HG03565 (cell line): ENCODE data around the gene GABRB2.
"Not testable (repeated sequence)": the region's sequence is repeated elsewhere in the genome, so short reads cannot be mapped to it uniquely, and the experiment has no call there.

Source experiments
- ATAC-seq: cut with Tn5 transposase; IDR thresholded peaks from one replicate; pipeline ENCODE4 v1.9.1; 2021; ENCODE audit warnings: mild to moderate bottlenecking, moderate library complexity; ENCODE audit not compliant: unreplicated experiment

Gene GABRB2

DNA sequence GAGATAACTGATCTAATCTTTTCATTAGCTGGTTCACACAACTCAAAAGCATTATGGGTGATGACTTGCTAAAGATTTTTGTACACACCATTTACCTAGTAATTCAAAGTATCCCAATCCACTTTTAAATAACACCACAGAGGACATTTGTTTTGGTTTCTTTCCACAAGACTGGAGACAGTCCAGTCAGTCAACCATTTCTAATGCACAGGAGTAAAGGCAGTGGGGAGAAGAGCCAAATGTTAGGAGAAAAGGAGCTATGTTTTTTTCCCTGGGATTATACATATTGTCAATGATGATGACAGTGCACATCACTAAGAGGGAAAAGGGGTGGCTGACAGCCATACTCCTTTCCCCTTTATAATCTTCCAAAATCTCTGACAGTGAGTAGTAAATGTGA lies 240.9 kb downstream of the GABRB2 start:
- ATAC-seq = no peak

DNA sequence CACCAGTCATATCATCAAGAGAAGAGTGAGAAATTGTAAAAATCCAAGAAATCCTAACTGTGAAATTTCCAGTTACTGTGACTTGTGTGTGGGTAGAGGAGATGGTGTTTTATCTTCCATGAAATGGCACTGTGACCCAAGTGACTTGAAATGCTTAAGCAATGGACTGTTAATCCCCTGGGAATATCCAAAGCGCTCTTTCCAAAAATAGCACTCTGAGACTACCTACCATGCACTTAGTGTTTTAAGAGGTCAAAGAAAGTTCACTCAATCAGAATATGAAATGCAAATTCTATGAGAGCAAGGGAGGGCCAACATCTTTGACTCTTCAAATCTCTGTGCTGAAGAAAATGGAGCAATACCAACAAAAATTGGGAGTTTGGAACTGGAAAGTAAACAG lies 244.0 kb downstream of the GABRB2 start:
- no peak for ATAC-seq

DNA sequence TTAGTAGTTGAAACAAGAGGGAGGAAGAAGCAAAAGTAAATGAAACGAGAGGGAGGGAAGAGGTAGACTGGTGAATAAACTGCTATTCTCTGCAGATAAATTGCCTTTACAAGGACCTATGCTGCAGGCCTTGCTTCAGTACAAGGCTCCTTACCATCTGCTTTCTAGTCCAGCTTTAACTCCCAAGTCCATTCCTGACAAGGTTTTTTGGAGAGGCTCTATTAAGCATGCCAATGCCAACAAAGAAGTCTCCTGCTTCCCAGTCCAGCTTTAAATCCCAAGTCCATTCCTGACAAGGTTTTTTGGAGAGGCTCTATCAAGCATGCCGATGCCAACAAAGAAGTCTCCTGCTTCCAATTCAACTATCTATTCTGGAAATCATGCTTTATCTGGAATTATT lies 244.9 kb downstream of the GABRB2 start:
- no peak for ATAC-seq

DNA sequence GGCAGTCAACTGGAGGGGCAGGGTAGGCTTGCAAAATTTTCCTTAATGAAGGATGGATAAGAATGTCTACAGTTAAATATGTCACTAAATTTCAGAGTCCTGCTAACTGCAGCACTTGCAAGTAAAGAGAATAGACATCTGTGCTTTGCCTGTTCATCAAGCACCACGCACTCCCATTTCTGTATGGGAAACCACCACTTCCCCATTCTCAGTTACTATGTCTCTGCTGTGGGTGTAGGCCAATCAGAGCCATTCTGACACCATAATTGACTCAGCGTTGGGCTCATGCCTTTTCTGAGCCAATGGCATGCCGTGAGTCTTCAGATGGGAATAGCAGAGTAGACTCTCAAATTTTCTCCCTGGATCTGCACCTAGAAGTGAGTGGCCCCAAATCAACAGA lies 247.5 kb downstream of the GABRB2 start:
- peak; percentile 93 for ATAC-seq

DNA sequence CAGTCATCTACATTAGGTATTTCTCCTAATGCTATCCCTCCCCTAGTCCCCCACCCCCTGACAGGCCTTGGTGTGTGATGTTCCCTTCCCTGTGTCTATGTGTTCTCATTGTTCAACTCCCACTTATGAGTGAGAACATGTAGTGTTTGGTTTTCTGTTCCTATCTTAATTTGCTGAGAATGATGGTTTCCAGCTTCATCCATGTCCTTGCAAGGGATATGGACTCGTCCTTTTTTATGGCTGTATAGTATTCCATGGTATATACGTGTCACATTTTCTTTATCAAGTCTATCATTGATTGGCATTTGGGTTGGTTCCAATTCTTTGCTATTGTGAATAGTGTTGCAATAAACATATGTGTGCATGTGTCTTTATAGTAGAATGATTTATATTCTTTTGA lies 249.1 kb downstream of the GABRB2 start:
- not testable (repeated sequence) for ATAC-seq

DNA sequence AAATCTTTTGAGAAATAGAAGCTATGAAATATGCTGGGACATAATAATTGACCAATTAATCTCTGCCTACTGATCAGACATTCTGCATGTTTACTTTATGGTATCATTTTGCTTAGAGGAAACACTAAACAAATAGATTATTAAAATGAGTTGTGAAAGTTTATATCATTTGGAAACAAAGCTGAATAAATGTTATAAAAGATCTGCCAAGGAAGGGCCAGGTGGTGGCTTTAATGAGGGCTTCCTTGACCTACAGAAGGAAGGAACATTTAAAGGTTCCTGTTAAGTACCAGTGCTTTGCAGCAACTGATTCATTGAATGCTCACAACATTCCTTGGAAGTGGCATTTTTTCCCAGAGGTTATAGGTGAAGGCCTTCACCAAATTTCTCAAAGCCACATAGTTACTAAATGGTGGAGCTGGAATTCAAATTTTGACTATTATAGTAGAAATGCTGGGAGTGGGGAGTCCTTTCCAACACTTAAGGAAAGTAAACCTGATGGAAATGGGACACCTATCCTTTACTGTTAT lies 250.7 kb downstream of the GABRB2 start:
- ATAC-seq = no peak

DNA sequence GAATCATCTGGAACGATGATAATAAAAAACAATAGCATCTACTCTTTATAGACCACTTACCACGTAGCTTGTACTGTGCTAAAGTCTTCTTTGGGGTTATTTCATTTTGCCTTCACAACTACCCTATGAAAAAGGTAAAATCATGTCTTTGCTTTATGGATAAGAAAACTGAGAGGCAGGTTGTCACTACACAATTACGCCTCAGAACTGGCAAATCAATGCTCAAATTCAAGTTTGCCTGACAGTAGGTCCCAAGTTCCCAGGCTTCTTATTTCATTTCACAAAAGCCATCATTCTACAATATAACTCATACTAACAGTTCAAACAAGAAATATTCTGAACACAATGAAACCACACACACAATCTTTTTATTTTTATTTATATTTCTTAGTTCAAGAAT lies 258.5 kb downstream of the GABRB2 start:
- ATAC-seq = no peak

DNA sequence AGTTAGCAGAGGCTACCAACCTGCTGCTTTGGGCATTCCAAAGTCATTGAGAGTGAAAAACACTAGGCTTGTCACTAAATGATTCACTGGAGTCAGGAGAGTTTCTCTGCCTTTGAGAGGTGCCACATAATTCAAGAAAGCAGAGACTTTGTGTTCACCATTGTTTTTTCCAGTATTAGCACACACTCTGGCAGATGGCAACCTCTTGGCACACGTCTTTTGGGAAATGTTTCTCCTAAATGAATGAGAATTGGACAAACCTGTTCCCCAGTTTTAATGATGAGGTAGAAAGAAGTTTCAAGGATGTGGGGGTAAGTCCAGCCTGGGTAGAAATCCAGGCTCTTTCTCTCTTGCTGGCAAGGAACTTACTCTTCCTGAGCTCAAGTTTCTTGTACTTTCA lies 259.1 kb downstream of the GABRB2 start:
- no peak for ATAC-seq

DNA sequence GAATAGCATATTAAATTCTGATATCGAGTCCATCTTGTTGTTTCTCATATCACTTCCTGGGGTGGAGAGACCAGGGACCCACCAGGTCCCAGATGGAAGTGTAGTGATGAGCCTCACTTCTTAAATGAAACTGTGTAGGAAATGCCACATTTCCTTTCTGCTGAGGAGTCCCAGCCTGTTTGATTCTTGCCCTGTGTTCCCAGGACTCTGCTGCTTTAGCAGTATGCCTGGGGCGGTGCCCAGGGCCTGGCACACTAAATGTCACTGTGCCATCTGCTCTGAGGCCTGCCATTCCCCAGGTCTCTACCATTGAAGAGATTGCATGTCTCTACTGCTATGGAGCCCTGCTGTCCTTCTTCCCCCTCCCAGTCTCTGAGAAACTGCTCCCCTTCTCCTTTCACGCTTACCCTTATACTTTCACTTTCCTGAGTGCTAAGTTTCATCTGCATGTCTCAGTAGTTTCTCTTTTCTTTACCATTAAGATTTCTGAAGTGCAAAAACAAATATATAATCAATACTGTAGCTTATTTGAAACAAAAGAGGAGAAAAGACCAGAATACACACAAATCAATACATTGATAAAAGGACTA lies 260.4 kb downstream of the GABRB2 start:
- peak; percentile 97 for ATAC-seq

DNA sequence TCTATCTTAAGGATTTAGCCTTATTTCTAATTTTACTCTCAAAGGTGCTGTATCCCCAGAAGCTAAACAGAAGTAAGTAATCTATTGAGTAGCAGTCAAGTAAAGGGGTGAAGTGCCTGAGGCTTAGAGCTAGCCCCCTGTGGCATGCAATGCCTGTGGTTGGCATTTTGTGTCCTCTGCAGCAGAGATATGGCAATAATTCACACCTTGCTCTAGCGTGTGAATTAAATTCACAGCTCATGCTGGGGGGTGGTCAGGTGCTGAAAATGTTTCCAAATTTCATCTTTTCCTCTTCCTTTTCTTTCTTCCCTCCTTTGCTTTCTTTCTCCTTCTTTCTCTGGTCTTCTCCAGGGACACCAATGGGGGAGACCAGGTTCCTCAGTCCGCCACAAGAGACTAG lies 262.1 kb downstream of the GABRB2 start:
- no peak for ATAC-seq

DNA sequence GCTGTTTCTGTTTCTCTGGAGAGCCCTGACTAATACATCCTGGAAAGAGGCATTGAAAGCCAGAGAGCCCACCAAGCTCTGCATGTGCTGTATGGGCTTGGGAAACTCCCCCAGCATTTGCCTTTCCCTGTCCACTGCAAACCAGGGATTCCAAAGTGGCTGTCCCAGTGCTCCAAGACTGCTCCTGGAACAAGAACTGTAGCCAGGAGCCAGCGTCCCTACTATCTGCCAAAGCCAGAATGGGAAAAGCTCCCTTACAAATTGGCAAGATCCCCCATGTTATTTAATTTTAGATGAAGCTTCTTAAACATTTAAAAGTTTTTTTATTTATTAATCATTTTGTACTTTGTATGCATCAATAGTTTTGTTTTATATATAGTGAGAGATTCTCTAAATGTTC lies 263.2 kb downstream of the GABRB2 start:
- ATAC-seq = no peak

DNA sequence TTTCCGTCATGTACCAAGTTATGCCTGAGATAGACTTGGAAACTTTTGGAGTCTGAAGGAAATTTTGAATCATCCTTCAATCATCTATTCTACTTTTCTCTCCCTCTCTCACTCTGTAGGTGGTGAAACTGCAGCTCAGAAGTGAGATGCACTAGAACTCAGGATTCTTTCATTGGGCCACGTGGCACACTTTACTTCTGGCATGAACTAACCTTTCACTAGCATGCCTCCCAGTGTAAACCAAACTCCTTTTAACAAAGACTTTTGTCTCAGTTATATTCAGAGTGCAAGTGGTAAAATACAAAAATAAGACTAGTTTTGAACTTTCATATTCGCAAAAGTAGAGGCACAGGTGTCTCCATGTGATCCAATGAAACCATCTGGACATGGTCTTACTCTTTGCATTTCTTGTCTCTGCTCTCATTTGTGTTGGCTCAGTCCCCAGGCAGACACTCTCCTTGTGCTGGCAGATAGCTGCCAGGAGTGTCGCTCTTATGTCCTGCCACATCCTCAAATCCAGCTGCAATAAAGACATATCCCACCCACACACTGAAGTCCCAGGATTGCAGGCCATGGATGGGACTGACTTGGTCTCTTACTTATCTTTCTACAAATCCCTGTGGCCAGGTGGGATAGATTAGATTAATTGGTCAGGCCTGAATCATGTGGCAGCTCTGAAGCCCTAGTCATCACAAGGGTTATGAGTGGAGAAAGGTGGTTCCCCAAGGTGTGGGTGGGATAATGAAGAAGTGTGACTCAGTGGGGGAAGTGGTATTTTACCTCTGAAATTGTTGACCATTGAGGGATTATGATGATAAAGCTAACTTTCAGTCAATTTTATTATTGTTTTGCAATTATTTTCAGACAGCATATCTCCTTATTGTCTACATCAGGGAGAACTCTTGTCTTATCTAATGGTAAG lies 267.5 kb downstream of the GABRB2 start:
- peak; percentile 54 for ATAC-seq

DNA sequence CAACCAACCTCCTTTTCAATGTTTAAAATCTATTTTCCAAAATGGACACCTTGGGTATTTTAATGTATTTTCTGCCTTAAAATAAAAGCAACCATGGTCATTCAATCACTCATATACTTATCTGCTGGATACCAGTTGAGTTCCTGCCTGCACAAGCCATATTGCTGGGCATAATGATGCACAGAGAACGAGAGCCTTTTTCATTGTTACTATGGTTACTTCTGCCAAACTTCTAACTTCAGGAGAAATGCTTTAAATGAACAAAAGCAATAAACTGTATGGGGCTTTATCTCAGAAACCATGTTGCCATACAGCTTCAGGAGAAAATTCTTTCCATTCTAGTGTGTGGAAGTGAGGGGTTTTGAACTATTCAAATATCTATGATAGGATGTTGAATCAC lies 269.5 kb downstream of the GABRB2 start:
- ATAC-seq = no peak

DNA sequence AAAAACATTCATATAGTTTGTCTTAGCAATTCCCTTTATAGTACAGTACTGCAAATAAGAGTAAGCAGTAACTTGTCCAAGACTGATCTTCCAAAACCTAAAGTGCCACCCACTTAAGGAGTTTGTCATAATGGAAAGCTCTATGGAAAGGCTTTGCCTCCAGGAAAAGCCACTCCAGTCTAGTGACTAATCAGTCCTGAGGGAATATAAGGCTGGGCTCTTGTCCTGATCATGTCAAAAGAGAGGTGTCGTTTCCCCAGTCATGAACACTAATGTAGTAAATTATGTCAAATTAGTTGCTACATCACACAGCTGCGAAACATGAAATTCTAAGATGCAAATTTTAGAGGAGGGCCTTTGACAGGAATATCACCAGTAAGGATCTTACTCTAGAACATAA lies 271.6 kb downstream of the GABRB2 start:
- ATAC-seq = no peak

DNA sequence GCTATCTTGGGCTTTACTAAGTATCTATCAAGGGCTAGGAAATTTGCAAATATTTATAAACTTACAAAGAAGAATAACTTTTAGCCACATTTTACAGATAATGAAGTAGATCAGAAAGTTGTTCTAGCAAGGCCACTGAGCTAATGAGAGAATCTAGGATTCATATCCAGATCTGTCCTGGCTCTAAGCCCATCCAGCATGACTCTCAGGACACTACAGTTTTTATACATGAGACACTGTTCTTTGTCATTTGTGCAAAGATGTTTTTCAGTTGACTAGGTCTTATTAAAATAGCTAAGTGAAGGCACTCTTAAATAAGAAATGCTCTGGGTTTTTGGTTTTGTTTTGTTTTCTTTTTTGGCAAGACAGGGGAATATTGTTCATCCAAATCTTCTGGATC lies 273.1 kb downstream of the GABRB2 start:
- ATAC-seq = no peak

DNA sequence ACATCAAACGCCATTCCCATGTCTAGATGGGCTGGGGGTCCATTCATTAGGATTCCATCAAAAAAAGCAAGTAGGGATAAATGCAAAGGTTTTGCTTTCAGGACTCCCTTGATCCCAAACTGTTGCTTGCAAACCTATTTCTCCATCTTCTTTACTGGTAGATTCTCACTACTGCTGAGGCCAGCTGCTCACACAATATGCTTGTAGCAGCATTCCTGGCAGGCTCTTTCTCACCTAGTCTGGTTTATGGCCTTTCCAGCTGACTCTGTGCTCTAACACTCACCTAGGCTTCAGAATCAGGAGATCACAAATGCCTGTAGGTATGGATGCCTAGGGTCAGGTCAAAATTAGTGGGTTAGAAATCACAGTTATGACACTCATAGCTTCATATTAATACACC lies 274.7 kb downstream of the GABRB2 start:
- no peak for ATAC-seq

DNA sequence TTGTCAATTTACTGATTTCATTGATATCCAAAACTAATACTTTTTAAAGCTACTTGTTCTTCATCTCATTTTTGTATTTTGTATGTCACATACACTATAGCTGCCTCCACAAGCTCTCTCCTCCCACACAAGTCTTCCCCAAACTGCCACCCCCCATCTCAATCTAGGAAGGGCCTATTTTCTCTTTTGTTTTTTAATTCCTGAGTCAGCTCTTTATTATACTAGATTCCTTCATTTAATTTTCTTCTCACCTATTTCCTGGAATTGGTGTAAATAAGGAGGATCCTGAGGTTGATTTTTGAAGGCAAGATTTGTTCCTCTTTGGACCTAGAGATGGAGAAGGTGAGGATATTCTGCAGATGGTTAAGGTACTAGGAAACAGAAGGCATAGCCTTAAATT lies 277.4 kb downstream of the GABRB2 start:
- ATAC-seq = no peak

DNA sequence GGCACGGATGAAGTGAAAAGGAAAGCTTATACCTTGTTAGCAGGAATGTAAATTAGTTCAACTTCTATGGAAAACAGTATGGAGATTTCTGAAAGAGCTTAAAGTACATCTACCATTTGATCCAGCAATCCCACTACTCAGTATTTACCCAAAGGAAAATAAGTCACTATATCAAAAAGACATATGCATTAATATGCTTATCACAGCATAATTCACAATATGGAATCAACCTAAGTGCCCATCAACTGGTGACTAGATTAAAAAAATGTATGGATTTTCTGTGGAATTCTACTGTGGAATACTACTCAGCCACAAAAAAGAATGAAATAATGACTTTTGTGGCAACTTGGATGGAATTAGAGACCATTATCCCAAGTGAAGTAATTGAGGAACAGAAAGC lies 279.6 kb downstream of the GABRB2 start:
- no peak for ATAC-seq

DNA sequence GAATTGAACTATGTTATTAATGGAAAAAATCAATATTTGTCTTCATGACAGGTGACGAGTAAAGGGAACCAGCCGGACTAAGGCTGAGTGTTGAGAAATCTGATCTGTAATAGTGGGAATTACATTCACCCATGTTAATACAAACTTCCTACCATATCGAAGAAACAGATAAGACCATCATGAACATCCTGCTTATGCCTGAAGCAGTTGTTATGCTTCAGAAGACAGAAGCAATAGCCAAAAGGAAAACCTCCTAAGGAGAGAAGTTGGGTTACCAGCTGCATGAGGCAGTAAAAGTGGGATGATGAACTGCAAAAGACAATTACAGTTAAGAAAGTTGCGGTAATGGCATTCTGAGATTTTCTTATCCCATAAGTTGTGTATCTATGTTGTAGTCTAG lies 281.5 kb downstream of the GABRB2 start:
- ATAC-seq = no peak

DNA sequence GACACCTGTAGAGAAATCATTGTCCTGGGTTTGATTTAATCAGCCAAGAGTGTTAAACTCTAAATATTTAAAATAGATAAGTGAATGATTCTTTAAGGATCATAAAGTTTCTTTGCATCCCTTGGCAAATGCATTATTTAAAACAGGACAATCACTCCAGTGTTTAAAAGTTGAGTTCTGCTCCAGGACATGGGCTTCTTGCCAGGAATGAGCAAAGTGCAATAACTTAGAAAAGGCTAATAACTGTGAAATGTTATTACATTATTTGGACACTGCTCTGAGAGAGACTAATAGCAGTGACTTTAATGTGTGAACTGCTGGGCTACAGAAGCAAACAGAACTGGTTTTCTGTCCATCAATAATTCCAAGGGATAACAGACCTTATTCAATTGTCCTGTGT lies 283.3 kb downstream of the GABRB2 start:
- ATAC-seq = no peak

DNA sequence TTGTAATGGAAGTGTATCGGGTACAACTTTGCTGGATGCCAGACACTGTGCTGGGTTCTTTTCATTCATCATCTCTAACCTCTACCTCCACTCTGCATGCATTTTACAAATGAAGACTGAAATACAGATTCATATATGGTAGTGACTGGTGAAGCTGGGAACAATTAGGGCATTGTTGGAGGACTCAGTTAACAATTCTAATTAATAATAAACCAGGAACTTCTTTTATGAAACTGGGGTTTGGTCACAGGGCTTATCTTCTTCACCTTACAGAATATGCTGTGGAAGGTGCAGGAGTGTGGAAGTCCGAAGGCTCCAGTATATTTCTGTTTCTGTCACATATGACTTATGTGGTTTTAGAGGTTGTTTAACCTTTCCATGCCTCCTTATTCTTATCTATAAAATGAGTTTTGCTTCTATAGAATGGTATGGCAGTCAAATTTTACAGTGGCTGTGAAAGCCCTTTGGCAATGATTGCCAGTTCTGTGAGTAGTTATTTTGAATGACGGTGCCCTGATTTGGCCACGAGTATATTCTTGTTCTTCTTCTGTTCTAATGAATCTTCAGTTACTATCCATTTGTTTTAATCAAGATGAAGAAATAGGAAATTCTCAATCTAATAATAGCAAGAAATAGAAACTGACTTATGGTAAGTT lies 284.7 kb downstream of the GABRB2 start:
- ATAC-seq = no peak

DNA sequence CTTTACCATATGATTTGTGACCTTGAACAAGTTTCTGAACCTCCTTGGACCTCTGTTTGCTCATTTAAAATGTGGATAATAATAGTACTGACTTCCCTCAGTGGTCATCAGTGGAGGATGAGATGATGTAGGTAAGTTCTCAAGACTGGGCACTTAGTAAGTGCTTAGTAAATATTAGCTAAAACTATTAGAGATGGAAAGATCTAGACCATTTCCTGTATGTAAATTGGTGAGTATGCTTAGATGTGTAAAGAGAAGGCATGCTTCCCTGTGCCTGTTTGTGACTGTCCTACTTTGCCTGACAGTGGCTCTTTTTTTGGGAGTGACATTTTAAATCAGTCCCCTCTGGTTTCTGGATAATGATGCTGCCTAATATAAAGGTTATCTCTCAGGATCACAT lies 288.1 kb downstream of the GABRB2 start:
- no peak for ATAC-seq
